Measurements from ENCODE around the gene ANKDD1A. TPM values are rescaled to one million over a fixed set of nuclear protein-coding genes. Genes with fewer than 3 reads are reported as not detected.

The ANKDD1A gene
- total RNA-seq, 2 experiments from 2014 or later: 9.1 to 9.5 TPM

- no peaks in the 10 kb centered on the region for H3K27me3 Mint-ChIP-seq (ENCODE audit: low read depth)
- ChIA-PET POLR2A (interaction anchor here (4.4 kb wide), 1 partner anchor 9 kb away, joined by 36 read pairs; no protein-coding TSS in a partner anchor), CTCF (interaction anchor here (1.0 to 1.5 kb wide), 3 partner anchors 9 to 15 kb away, joined by 3 to 4 read pairs (median 4); no protein-coding TSS in a partner anchor)
- ATAC-seq: no peak
- peak overlapping the region; percentile 100 for H3K27ac Mint-ChIP-seq
- no peak for DNase-seq
- peak overlapping the region; percentile 82 for H3K4me3 Mint-ChIP-seq
- peaks cover 6% of the 10 kb centered on the region for H3K9me3 Mint-ChIP-seq (ENCODE audit: insufficient read depth)
- H3K36me3 Mint-ChIP-seq (ENCODE audit: low read depth): peaks cover 20% of the 10 kb centered on the region
- H3K4me1 Mint-ChIP-seq (ENCODE audit: low read depth): peaks cover 70% of the 10 kb centered on the region
Measured at GRCh38 chr15:64896371-64897069, 15.2 kb upstream of the ANKDD1A start.

- Mint-ChIP-seq H3K4me3 (no peak overlapping the region), H3K27me3 (ENCODE audit: low read depth) (no peaks in the 10 kb centered on the region), H3K4me1 (ENCODE audit: low read depth) (peaks cover 70% of the 10 kb centered on the region), H3K27ac (peak overlapping the region; percentile 100), H3K9me3 (ENCODE audit: insufficient read depth) (peaks cover 6% of the 10 kb centered on the region), H3K36me3 (ENCODE audit: low read depth) (peaks cover 20% of the 10 kb centered on the region)
- CTCF ChIA-PET: interaction anchor here (0.9 to 1.5 kb wide), 4 partner anchors 8 to 62 kb away, joined by 3 to 4 read pairs (median 4); no protein-coding TSS in a partner anchor
- ATAC-seq (no peak), DNase-seq (no peak)
- POLR2A ChIA-PET: no interaction called here
Measured at GRCh38 chr15:64897345-64897985, 14.2 kb upstream of the ANKDD1A start.

GRCh38 chr15:64898406-64898805, 13.3 kb upstream of the ANKDD1A start:
- Mint-ChIP-seq H3K4me3 (no peak overlapping the region), H3K27me3 (ENCODE audit: low read depth) (no peaks in the 10 kb centered on the region), H3K9me3 (ENCODE audit: insufficient read depth) (peaks cover 6% of the 10 kb centered on the region), H3K36me3 (ENCODE audit: low read depth) (peaks cover 22% of the 10 kb centered on the region), H3K27ac (peak overlapping the region; percentile 58), H3K4me1 (ENCODE audit: low read depth) (peaks cover 69% of the 10 kb centered on the region)
- ChIA-PET POLR2A (no interaction called here), CTCF (no interaction called here)
- no peak for DNase-seq
- no peak for ATAC-seq

GRCh38 chr15:64901141-64901540, 10.6 kb upstream of the ANKDD1A start:
- no peak for ATAC-seq
- Mint-ChIP-seq H3K9me3 (ENCODE audit: insufficient read depth) (peaks cover 6% of the 10 kb centered on the region), H3K36me3 (ENCODE audit: low read depth) (peaks cover 28% of the 10 kb centered on the region), H3K27ac (no peak overlapping the region), H3K4me3 (no peak overlapping the region), H3K4me1 (ENCODE audit: low read depth) (peaks cover 61% of the 10 kb centered on the region), H3K27me3 (ENCODE audit: low read depth) (no peaks in the 10 kb centered on the region)
- no peak for DNase-seq
- POLR2A ChIA-PET: interaction anchor here (0.8 kb wide), 1 partner anchor 57 kb away, joined by 3 read pairs; no protein-coding TSS in a partner anchor
- CTCF ChIA-PET: interaction anchor here (1.6 kb wide), 1 partner anchor 12 kb away, joined by 3 read pairs; no protein-coding TSS in a partner anchor

- peak; percentile 34 for DNase-seq
- H3K4me3 Mint-ChIP-seq: no peak overlapping the region
- POLR2A ChIA-PET: interaction anchor here (0.8 kb wide), 1 partner anchor 58 kb away, joined by 3 read pairs; no protein-coding TSS in a partner anchor
Measured at GRCh38 chr15:64901914-64902313, 9.8 kb upstream of the ANKDD1A start.

DNA sequence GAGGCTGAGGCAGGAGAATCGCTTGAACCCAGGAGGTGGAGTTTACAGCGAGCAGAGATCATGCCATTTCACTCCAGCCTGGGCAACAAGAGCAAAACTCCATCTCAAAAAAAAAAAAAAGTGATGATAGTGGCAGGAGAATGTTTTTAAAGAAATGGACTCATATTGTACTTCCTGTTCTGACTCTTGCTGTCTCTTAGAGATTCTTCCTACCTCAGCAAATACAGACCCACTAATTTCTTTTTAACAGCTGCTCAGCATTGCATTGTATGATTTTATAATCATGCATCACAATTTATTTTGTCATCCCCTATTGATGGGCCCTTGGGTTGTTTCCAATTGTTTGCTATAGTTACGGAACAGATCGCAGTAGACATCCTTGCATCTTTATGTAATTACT, 8.8 kb upstream of the ANKDD1A start:
- peaks cover 44% of the 10 kb centered on the region for H3K4me1 Mint-ChIP-seq (ENCODE audit: low read depth)
- H3K4me3 Mint-ChIP-seq: no peak overlapping the region
- peaks cover 6% of the 10 kb centered on the region for H3K9me3 Mint-ChIP-seq (ENCODE audit: insufficient read depth)
- H3K27me3 Mint-ChIP-seq (ENCODE audit: low read depth): no peaks in the 10 kb centered on the region
- ChIA-PET POLR2A (interaction anchor here (4.8 kb wide), 1 partner anchor 8 kb away, joined by 36 read pairs; no protein-coding TSS in a partner anchor), CTCF (interaction anchor here (0.8 to 1.9 kb wide), 4 partner anchors 9 to 73 kb away, joined by 3 to 7 read pairs (median 3); no protein-coding TSS in a partner anchor)
- DNase-seq: no peak
- ATAC-seq: no peak
- peaks cover 26% of the 10 kb centered on the region for H3K36me3 Mint-ChIP-seq (ENCODE audit: low read depth)
- no peak overlapping the region for H3K27ac Mint-ChIP-seq

More at GRCh38 chr15:64901914-64902313, 9.8 kb upstream of the ANKDD1A start:
- Mint-ChIP-seq H3K9me3 (ENCODE audit: insufficient read depth) (peaks cover 6% of the 10 kb centered on the region), H3K27me3 (ENCODE audit: low read depth) (no peaks in the 10 kb centered on the region), H3K4me1 (ENCODE audit: low read depth) (peaks cover 54% of the 10 kb centered on the region), H3K36me3 (ENCODE audit: low read depth) (peaks cover 28% of the 10 kb centered on the region), H3K27ac (peak overlapping the region; percentile 50)
- CTCF ChIA-PET: interaction anchor here (1.6 kb wide), 2 partner anchors 9 to 12 kb away, joined by 3 read pairs; no protein-coding TSS in a partner anchor
- ATAC-seq: peak; percentile 55

- CTCF ChIA-PET: interaction anchor here (0.6 to 4.6 kb wide), 6 partner anchors 9 to 173 kb away, joined by 3 to 24 read pairs (median 4); no protein-coding TSS in a partner anchor
- DNase-seq (no peak), ATAC-seq (no peak)
- no peaks in the 10 kb centered on the region for H3K27me3 Mint-ChIP-seq (ENCODE audit: low read depth)
- H3K36me3 Mint-ChIP-seq (ENCODE audit: low read depth): peaks cover 22% of the 10 kb centered on the region
- peaks cover 40% of the 10 kb centered on the region for H3K4me1 Mint-ChIP-seq (ENCODE audit: low read depth)
- H3K4me3 Mint-ChIP-seq: no peak overlapping the region
- POLR2A ChIA-PET: interaction anchor here (4.8 kb wide), 1 partner anchor 9 kb away, joined by 36 read pairs; no protein-coding TSS in a partner anchor
- no peak overlapping the region for H3K27ac Mint-ChIP-seq
- H3K9me3 Mint-ChIP-seq (ENCODE audit: insufficient read depth): peaks cover 6% of the 10 kb centered on the region
Measured at GRCh38 chr15:64903326-64903950, 8.3 kb upstream of the ANKDD1A start.

GRCh38 chr15:64904189-64904588, 7.5 kb upstream of the ANKDD1A start:
- Mint-ChIP-seq H3K9me3 (ENCODE audit: insufficient read depth) (peaks cover 6% of the 10 kb centered on the region), H3K36me3 (ENCODE audit: low read depth) (peaks cover 19% of the 10 kb centered on the region), H3K27me3 (ENCODE audit: low read depth) (no peaks in the 10 kb centered on the region), H3K27ac (no peak overlapping the region), H3K4me1 (ENCODE audit: low read depth) (peaks cover 40% of the 10 kb centered on the region), H3K4me3 (no peak overlapping the region)
- no peak for DNase-seq
- ChIA-PET CTCF (interaction anchor here (0.6 to 4.6 kb wide), 6 partner anchors 10 to 174 kb away, joined by 3 to 24 read pairs (median 4); no protein-coding TSS in a partner anchor), POLR2A (interaction anchor here (4.8 kb wide), 1 partner anchor 10 kb away, joined by 36 read pairs; no protein-coding TSS in a partner anchor)
- no peak for ATAC-seq

DNA sequence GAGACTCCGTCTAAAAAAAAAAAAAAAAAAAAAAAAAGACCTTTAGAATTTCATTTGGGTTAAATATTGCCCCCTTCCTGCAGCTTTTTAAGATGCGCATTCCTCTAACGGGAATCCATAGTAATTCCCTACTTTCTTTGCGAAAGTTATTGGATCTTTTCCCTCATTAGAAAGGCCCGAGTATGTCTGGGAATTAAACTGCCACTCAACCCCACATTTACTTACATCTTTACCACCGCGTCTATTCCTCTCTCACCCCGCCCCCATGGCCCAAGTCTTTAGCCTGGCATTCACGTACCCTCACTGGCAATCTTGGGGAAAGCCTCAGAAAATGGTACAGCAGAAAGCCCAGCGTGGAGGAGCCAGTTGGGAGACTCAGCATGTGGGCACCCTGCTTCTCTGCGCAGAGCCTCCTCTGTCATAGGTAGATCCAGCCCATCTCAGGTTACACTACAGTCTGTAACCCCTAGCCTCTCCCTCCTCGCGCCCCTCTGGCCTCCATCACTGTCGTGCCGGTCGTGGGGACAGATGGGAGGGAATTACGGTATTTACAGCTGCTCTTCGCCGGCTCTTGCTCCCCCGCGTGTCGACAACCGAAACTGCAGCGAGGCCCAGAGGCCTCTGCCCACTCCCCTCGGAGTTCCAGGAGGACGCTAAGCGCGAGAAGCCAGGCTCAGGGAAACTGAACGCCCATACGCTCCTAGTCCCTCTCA, 6.4 kb upstream of the ANKDD1A start:
- peak; percentile 90 for ATAC-seq
- Mint-ChIP-seq H3K27ac (peak overlapping the region; percentile 43), H3K27me3 (ENCODE audit: low read depth) (no peaks in the 10 kb centered on the region), H3K4me1 (ENCODE audit: low read depth) (peaks cover 40% of the 10 kb centered on the region), H3K36me3 (ENCODE audit: low read depth) (peaks cover 16% of the 10 kb centered on the region), H3K4me3 (peak overlapping the region; percentile 54), H3K9me3 (ENCODE audit: insufficient read depth) (peaks cover 6% of the 10 kb centered on the region)
- POLR2A ChIA-PET: interaction anchor here (4.8 kb wide), 1 partner anchor 11 kb away, joined by 36 read pairs; no protein-coding TSS in a partner anchor
- peak; percentile 84 for DNase-seq
- CTCF ChIA-PET: interaction anchor here (0.6 to 4.6 kb wide), 14 partner anchors 9 to 219 kb away, joined by 3 to 24 read pairs (median 4); no protein-coding TSS in a partner anchor

DNA sequence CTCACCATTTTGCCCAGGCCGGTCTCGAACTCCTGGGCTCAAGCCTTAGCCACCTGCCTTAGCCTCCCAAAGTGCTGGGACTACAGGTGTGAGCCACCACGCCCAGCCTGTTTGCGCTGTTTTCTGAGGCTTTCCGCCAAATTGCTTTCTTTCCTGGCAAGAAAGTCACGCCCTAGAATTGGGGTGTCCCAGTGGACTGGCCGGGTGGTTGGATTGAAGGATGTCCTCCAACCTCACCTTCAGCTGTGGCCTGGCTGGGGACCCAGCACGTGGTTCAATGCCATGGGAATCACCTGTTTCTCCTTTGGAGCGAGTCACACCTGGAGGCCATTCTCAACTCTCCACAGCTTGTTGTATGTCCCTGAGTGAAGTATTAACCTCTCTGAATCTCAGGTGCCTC, 5.8 kb upstream of the ANKDD1A start:
- Mint-ChIP-seq H3K4me3 (peak overlapping the region; percentile 54), H3K27me3 (ENCODE audit: low read depth) (peaks cover 2% of the 10 kb centered on the region), H3K27ac (no peak overlapping the region), H3K9me3 (ENCODE audit: insufficient read depth) (peaks cover 3% of the 10 kb centered on the region), H3K4me1 (ENCODE audit: low read depth) (peaks cover 40% of the 10 kb centered on the region), H3K36me3 (ENCODE audit: low read depth) (peaks cover 12% of the 10 kb centered on the region)
- no peak for DNase-seq
- ChIA-PET POLR2A (interaction anchor here (4.8 kb wide), 1 partner anchor 12 kb away, joined by 36 read pairs; no protein-coding TSS in a partner anchor), CTCF (interaction anchor here (1.0 to 4.6 kb wide), 13 partner anchors 9 to 219 kb away, joined by 3 to 24 read pairs (median 4); no protein-coding TSS in a partner anchor)
- no peak for ATAC-seq
